Lung microvascular endothelial cell (primary cell): Measurements from ENCODE around the gene SDR39U1. TPM values are rescaled to one million over a fixed set of nuclear protein-coding genes. Genes with fewer than 3 reads are reported as not detected.
"Not testable (repeated sequence)": the region's sequence is repeated elsewhere in the genome, so short reads cannot be mapped to it uniquely, and the experiment has no call there.

Source experiments
- DNase-seq, 2 donors: peaks; one replicate each; pipeline versions ENCODE4 v3.0.0 to v3.0.0-alpha.2; 2010; ENCODE audit warnings: low read depth in 2 of 2
- total RNA-seq: library from RNA; depleted of rRNA; stranded (reverse); fragments of >200 nt; gene quantifications from 2 replicates; pipeline ENCODE4 v1.2.1, GENCODE V29; 2014

Gene SDR39U1, protein sequence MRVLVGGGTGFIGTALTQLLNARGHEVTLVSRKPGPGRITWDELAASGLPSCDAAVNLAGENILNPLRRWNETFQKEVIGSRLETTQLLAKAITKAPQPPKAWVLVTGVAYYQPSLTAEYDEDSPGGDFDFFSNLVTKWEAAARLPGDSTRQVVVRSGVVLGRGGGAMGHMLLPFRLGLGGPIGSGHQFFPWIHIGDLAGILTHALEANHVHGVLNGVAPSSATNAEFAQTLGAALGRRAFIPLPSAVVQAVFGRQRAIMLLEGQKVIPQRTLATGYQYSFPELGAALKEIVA
- total RNA-seq: 6.5 and 7.3 TPM in 2 replicates

DNA sequence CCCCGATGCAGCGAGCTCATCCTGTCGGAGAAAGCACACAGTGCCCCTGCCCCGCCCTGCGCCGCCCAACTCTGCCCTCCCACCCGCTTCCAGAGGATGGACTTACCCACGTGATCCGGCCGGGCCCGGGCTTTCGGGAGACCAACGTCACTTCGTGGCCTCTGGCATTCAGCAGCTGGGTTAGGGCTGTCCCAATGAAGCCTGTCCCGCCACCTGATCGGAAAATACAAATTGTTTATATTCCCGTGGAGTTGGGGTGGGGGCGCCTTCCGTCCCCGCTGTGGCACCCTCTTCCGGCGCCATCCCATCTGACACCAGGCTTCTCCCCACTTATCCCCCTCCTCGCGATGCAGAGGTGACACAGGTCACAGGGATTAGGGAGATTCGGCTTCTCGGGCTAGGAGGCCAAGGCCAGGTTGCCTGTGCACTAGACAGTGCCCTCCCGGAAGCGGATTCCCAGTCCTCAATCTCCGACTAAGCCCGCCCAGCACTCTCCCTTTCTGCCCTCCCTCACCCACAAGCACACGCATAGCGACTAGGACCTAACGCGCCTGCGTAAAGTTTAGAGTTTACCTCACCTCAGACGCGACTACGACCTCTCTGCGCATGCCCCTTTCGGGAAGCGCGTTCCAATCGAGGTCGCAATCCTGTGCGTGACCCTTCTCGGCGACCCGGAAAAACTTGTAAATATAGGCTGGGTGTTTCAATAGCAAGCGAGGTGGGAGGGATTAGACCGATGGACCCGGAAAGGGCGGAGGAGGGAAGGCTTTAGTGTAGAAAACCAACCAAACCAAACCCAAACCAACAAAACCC is at the start of gene SDR39U1:
Gene SDR39U1, minus strand, starts transcription at position 537 of the 813 bp plus-strand sequence. Its CDS starts 7 bp downstream, at position 530.
- DNase-seq: peak; percentile 99

DNA sequence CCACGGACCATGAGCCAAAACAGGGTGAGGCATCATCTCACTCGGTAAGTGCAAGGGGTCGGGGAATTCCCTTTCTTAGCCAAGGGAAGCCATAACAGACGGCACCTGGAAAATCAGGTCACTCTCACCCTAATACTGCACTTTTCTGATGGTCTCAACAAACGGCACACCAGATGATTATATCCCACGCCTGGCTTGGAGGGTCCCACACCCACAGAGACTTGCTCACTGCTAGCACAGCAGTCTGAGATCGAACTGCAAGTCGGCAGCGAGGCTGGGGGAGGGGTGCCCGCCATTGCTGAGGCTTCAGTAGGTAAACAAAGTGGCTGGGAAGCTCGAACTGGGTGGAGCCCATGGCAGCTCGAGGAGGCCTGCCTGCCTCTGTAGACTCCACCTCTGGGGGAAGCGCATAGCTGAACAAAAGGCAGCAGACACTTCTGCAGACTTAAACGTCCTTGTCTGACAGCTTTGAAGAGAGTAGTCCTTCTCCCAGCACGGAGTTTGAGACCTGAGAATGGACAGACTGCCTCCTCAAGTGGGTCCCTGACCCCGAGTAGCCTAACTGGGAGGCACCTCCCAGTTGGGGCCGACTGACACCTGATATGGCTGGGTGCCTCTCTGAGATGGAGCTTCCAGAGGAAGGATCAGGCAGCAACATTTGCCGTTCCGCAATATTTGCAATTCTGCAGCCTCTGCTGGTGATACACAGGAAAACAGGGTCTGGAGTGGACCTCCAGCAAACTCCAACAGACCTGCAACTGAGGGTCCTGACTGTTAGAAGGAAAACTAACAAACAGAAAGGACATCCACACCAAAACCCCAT is 49.2 kb upstream of the SDR39U1 start:
- not testable (repeated sequence) for DNase-seq

DNA sequence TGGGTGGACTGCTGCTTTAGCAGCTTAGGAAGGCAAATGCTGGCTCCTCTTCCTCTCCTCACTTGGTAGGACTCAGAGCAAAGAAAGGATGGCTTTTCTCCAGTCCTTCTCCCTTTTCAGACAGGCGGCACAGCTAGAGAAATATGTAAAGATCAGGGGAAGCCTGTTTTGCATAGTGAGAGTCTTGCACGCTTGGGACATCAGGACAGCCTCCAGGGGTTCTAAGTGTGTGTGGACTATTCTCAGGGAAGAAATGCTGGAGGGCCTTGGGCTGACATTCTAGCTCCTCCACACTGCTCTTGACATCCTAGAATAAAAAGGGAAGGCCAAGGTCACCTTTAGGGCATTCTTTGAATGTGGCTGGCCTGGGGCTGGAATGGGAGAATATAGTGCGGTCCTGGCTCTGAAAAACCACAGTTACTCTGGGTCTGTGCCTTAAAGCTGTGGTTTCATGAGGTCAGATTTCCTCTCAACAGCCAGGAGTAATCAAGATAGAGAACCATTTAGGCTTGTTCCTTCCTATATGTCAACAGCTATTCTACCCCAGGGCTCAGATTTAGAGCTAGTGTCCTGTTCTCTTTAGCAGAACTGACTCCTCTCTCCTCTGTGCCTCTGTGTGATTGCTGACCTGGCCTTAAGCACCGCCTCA is 41.2 kb upstream of the SDR39U1 start:
- no peak for DNase-seq

DNA sequence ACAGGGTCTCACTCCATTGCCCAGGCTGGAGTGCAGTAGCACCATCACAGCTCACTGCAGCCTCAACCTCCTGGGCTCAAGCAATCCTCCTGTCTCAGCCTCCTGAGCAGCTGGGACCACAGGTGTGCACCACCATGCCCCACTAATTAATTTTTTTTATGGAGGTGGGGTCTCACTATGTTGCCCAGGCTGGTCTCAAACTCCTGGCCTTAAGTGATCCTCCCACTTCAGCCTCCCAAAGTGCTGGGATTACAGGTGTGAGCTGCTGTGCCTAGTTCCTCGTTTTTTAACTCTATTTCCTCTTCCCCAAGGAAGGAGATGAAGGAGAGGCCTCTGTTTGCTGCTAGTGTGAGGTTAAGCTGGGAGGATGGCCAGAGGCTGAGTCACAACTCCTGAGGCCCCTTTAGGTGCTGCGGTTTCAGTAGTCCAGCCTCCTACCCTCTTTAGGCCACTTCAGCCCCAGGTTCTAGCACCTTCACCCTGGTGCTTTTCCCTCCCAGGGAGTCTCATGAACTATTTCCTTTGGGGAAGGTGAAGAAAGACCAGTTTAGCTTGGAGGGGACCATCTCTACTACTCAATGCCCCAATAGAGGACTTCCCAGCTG is 40.2 kb upstream of the SDR39U1 start:
- DNase-seq: not testable (repeated sequence)

DNA sequence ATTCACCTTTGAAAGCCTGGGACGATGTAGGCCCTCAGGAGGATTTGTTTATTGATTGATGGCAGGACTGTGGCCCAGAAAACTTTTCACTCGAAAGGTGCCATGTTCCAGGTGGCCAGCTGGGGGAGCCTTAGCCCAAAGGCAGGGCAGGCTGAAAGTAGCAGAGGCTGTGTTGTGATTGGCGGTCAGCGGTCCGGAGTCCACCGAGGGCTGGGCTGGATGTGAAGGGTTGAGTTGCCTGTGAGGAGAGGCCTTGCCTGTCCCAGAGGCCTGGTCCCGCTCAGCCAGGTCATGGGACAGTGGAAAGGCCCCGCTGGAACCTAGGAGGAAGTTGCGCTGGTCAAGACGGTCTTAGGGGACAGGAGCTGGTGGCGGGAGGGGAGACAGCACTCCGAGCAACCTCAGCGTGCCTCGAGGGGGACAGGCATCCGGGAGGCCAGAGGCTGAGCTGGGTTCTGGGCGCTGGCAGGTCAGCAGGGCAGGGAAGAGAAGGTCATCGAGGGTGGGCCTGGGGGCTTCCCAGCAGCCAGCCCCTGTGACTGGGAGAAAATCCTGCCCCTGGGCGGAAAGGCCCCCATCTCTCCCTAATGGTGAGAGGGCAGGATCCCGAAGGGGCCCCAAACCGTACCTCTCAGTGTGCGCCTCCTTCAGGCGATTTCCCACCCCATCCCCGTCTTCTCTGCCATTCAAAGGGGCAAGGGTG is 39.2 kb upstream of the SDR39U1 start:
- DNase-seq: peak; percentile 43 to 47

DNA sequence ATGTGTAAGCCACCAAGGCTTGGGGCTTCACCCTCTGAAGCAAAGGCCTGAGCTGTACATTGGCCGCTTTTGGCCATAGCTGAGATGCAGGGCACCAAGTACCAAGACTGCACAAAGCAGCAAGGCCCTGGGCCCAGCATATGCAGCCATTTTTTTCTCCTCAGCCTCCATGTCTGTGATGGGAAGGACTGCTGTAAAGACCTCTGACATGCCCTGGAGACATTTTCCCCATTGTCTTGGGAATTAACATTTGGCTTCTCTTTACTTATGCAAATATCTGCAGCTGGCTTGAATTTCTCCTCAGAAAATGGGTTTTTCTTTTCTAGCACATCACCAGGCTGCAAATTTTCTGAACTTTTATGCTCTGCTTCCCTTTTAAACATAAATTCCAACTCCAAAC is 37.4 kb upstream of the SDR39U1 start:
- not testable (repeated sequence) for DNase-seq

DNA sequence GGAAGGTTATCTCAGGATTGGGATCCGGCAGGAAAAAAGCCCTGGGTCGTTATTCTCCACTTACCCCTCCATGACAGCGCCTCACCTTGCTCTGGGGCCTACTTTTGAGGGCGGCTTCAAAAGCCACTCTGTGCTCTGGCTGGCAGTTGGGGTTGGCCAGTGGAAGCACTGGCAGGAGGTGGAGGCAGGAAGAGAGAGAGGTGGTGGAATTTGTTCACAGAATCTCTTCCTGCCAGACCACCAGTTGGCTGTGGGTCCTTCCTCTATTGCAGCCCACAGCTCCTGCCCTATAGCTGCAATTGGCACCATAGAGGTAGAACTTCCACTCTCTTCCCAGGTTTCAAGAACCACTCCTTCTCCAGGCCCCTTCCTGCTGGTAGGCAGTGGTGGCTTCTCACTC is 32.7 kb upstream of the SDR39U1 start:
- DNase-seq: no peak

DNA sequence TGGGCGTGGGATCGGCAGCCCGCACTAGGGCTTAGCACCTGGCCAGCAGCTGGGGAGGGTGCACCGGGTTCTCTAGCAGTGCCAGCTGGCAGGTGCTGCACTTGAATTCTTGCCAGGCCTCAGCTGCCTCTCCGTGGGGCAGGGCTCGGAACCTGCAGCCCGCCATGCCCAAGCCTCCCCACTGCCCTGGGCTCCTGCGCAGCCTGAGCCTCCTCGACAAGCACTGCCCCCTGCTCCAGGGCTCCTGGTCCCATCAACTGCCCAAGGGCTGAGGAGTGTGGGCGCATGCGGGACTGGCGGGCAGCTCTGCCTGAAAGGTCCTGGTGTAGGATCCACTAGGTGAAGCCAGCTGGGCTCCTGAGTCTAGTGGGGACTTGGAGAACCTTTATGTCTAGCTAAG is 30.6 kb upstream of the SDR39U1 start:
- DNase-seq: no peak

DNA sequence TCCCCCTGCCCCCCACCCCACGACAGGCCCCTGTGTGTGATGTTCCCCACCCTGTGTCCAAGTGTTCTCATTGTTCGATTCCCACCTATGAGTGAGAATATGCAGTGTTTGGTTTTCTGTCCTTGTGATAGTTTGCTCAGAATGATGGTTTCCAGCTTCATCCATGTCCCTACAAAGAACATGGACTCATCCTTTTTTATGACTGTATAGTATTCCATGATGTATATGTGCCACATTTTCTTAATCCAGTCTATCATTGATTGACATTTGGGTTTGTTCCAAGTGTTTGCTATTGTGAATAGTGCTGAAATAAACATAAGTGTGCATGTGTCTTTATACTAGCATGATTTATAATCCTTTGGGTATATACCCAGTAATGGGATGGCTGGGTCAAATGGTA is 27.9 kb upstream of the SDR39U1 start:
- DNase-seq: not testable (repeated sequence)

DNA sequence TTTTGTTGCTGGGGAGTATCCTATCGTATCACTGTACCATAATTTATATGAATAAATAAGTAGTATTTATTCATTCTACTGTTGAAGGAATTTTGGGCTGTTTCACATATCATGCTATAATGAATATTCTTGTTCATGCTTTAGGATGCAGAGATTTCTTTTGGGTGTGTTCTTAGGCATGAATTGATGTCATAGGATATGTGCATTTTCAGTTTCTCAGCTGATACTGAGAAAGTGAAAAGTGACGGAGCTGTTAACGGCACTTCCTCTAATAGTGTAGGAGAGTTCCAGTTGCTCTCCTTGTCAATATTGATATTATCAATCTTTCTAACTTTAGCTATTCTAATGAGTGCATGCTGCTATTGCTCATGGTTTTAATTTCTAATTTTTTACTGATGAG is 23.2 kb upstream of the SDR39U1 start:
- DNase-seq: no peak

DNA sequence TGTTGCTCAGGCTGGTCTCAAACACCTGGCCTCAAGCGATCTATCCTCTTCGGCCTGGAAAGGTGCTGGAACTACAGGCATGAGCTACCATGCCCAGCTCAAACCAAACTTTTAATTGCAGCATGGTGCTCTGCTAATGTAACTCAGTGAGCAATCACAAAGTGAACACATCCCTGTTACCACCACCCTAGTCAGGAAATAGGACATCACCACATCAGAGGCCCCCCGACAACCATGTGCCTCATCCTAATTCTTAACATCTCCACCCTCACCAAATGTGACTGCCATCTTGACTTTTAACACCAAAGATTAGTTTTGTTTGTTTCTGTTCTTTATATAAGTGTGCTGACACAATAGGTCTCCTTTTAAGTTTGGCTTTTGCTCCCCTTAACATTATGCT is 22.8 kb upstream of the SDR39U1 start:
- DNase-seq: no peak

DNA sequence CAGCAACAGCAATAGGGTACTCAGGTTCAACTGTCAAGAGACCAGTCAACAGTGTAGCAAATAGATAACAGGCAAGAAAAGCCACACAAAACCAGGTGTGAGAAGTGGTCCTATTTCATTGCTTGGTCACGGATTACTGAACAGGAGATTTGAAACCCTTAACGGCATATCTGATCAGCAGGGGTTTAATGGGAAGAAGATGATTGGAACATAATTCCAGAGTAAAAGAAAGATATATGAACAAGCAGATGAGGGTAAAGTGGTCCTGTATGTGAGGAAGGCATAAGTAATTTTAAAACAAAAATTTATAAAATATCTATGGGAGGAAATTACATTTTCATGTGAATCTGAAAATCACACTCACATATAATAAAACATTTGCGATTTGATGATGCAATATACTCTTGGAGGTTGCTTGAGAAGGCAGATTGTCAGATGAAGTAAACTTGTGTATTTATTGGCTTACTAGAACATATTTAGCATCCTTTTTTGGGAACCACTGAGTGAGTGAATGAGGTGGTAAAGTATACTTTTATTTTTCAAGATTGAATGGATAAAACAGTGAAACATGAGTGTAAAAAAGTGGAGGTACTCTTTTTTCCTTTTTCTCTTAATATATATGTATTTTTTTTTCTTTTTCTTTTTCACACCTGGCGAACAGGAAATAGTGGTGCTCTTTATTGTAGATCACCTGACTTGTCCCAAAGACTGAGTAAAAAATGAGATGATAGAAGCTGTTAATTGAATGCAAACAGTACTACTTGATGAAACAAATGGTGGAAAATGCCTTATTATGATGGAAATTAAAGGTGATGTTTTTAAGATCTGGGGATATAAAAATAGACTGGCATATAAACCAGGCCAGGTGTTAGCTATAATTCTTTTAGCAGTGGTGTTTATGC is 21.6 kb upstream of the SDR39U1 start:
- no peak for DNase-seq

DNA sequence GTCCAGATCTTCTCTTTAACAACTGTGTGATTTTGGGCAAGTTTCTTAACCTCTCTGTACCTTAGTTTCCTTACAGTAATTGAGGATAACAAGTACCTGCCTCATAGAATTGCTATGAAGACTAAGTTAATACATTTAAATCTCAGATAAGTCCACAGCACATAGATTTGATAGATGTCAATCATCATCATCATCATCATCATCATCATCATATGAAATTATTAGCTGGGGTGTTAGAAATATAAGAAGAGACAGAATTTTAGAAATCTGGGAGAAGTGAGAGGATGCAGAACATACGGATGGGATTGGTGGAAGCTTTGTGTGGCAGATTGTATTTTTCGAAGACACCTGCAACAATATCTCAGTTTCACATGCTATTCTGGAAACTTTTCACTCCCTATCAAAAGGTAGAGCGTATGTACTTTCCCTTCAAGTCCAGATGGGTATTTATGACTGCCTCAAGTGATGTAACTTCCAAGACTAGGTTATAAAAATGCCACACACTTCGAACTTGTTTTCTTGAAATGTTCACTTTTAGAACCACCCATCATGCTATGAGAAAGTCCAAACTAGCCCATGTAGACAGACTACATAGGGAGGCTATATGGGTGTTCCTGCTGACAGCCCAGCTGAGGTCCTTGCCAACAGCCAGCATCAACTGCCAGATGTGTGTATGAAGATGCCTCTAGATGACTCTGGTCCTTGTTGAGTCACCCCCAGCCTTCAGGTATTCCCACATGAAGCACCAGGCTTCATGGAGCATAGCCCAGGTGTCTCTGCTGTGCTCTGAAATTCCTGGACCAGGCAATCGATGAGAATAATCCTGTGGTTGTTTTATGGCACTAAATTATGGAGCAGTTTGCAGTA is 20.7 kb upstream of the SDR39U1 start:
- no peak for DNase-seq

DNA sequence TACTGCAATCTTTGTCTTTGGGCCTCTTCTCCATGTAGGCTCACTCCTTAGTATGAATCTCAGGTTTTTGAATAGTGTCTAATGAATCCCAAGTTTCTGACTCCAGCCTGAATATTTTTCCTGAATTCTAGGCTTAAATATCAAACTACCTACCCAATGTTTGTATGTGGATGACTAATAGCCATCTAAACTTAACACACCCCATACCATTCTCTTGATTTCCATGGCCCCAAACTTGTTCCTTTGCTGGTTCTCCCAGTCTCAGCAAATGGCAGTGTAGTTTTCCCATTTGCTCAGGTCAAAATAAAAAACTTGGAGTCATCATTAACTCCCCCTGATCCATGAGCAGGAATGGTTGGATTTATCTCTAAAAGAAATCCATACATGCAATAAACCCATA is 18.8 kb upstream of the SDR39U1 start:
- DNase-seq: no peak

DNA sequence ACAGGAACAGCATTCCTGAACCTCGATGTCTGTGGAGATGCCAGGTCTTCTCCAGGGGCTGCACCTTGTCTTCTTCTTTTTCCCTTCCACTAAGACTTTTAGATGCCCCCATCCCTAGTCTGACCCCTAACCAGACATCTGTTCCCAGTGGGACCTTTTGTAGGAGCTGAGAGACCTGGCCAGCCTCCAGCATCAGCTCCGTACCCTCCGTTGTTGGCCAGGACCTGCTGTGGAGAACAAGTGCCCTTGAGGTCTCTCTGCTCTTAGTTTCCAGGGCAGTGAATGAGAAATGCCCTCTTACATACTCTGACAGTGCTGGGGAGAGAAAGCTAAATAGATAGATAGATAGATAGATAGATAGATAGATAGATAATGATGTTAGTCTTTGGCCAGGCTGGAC is 16.8 kb upstream of the SDR39U1 start:
- DNase-seq: no peak

DNA sequence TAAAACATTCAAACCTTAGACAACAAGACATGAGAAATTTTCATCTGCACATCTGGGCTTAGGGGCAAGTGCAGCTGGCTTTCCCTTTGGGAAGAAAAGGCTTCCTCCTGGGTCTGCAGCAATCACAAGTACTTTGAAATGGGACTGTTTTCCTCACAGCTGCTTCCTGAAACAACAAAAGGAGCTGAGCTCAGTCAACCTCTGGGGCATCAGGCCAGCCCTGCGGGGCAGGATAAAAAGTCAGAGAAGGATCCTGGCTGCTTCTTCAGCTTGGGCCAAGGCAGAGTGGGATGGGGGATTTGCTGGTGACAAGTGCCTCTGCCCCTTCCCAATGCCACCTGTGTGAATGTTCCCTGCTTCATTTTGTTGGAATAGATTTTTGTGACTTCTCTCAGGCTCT is 16.2 kb upstream of the SDR39U1 start:
- peak in 1 of 2 donors; percentile 73 for DNase-seq

DNA sequence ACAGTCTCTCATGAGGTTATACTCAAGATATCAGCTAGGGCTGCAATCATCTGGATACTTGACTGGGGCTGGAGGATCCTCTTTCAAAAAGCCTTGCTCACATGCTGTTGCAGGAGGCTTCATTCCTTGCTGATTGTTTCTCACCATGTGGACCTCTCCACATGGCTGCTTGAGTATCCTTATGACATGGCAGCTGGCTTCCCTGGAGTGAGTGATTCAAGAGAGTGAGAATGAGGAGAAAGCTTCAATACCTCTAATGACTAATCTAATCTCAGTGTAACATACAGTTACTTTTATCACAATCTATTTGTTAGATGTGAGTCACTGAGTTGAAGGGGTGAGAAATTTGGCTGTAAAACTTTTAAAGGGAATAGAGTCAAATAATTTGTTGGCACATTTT is 14.4 kb upstream of the SDR39U1 start:
- DNase-seq: no peak

DNA sequence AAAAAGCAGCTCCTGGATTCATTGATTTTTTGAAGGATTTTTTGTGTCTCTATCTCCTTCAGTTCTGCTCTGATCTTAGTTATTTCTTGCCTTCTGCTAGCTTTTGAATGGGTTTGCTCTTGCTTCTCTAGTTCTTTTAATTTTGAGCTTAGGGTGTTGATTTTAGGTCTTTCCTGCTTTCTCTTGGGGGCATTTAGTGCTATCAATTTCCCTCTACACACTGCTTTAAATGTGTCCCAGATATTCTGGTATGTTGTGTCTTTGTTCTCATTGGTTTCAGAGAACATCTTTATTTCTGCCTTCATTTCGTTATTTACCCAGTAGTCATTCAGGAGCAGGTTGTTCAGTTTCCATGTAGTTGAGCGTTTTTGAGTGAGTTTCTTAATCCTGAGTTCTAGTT is 8.3 kb upstream of the SDR39U1 start:
- not testable (repeated sequence) for DNase-seq
